HG02885 (cell line): ENCODE measurements around the gene SEMA4G.

Experiments
- ATAC-seq: cut with Tn5 transposase; IDR thresholded peaks from one replicate; pipeline ENCODE4 v1.9.1; 2021; ENCODE audit warnings: mild to moderate bottlenecking; ENCODE audit not compliant: unreplicated experiment, poor library complexity

SEMA4G gene

GRCh38 chr10:101005361-101005760 lies 36.1 kb downstream of the SEMA4G start:
- ATAC-seq: no peak

GRCh38 chr10:101005869-101006567 lies 36.7 kb downstream of the SEMA4G start:
- ATAC-seq: no peak

GRCh38 chr10:101006593-101007098 lies 37.3 kb downstream of the SEMA4G start:
- ATAC-seq: no peak

- ATAC-seq: no peak
Observed at GRCh38 chr10:101007099-101007711, 37.9 kb downstream of the SEMA4G start.

GRCh38 chr10:101007915-101008822 lies 38.9 kb downstream of the SEMA4G start:
- ATAC-seq: no peak

GRCh38 chr10:101008823-101009423 lies 39.6 kb downstream of the SEMA4G start:
- no peak for ATAC-seq

GRCh38 chr10:101010329-101010728 lies 41.0 kb downstream of the SEMA4G start:
- ATAC-seq: no peak

GRCh38 chr10:101011517-101012423 lies 42.5 kb downstream of the SEMA4G start:
- ATAC-seq: no peak

- ATAC-seq: peak; percentile 69
Observed at GRCh38 chr10:101012525-101013364, 43.4 kb downstream of the SEMA4G start.

GRCh38 chr10:101013365-101013825 lies 44.1 kb downstream of the SEMA4G start:
- no peak for ATAC-seq

GRCh38 chr10:101014230-101014884 lies 45.1 kb downstream of the SEMA4G start:
- peak; percentile 45 for ATAC-seq

- no peak for ATAC-seq
Observed at GRCh38 chr10:101014966-101015581, 45.8 kb downstream of the SEMA4G start.

- no peak for ATAC-seq
Observed at GRCh38 chr10:101015582-101015973, 46.3 kb downstream of the SEMA4G start.

- no peak for ATAC-seq
Observed at GRCh38 chr10:101016814-101017213, 47.5 kb downstream of the SEMA4G start.

GRCh38 chr10:101018118-101018599 lies 48.9 kb downstream of the SEMA4G start:
- no peak for ATAC-seq

GRCh38 chr10:101018600-101019439 lies 49.5 kb downstream of the SEMA4G start:
- ATAC-seq: peak; percentile 44
